Amniotic epithelial cell (primary cell): Measurements from ENCODE around the gene CD52.

Experiments used
- DNase-seq: peaks from one replicate; pipeline ENCODE4 v3.0.0-alpha.2; 2010; ENCODE audit warnings: low read depth

CD52 gene

GRCh38 chr1:26335774-26336476 lies 18.2 kb downstream of the CD52 start:
- DNase-seq, result no peak

- DNase-seq, result no peak
Observed at GRCh38 chr1:26336477-26337205, 18.9 kb downstream of the CD52 start.

GRCh38 chr1:26337206-26337535 lies 19.4 kb downstream of the CD52 start:
- DNase-seq, result no peak

- no peak for DNase-seq
Observed at GRCh38 chr1:26337625-26338024, 19.9 kb downstream of the CD52 start.

- DNase-seq, result no peak
Observed at GRCh38 chr1:26338670-26339069, 20.9 kb downstream of the CD52 start.

- DNase-seq, result no peak
Observed at GRCh38 chr1:26340047-26340481, 22.3 kb downstream of the CD52 start.

- DNase-seq, result no peak
Observed at GRCh38 chr1:26344147-26344920, 26.6 kb downstream of the CD52 start.

- no peak for DNase-seq
Observed at GRCh38 chr1:26345718-26346117, 28.0 kb downstream of the CD52 start.

GRCh38 chr1:26346274-26347033 lies 28.7 kb downstream of the CD52 start:
- no peak for DNase-seq

GRCh38 chr1:26349188-26349876 lies 31.6 kb downstream of the CD52 start:
- DNase-seq, result peak; percentile 84

- DNase-seq, result no peak
Observed at GRCh38 chr1:26349877-26350244, 32.1 kb downstream of the CD52 start.

- DNase-seq, result no peak
Observed at GRCh38 chr1:26350343-26350700, 32.6 kb downstream of the CD52 start.

GRCh38 chr1:26350701-26351589 lies 33.2 kb downstream of the CD52 start:
- no peak for DNase-seq

- DNase-seq, result peak; percentile 64
Observed at GRCh38 chr1:26351590-26352337, 34.0 kb downstream of the CD52 start.

GRCh38 chr1:26352338-26352679 lies 34.6 kb downstream of the CD52 start:
- DNase-seq, result no peak

- no peak for DNase-seq
Observed at GRCh38 chr1:26353210-26353859, 35.6 kb downstream of the CD52 start.

GRCh38 chr1:26353976-26354820 lies 36.4 kb downstream of the CD52 start, which contains the start of gene CRYBG2:
Gene CRYBG2 (minus strand): TSS chr1:26354130. CDS start chr1:26346657, 7,473 bp downstream.
- DNase-seq, result no peak

GRCh38 chr1:26354972-26355371 lies 37.2 kb downstream of the CD52 start:
- no peak for DNase-seq

GRCh38 chr1:26356106-26356505 lies 38.3 kb downstream of the CD52 start:
- DNase-seq, result no peak
